Small intestine (tissue), 7 donors: ENCODE measurements around the gene LIPJ. TPM values are rescaled to one million over a fixed set of nuclear protein-coding genes. Genes with fewer than 3 reads are reported as not detected.

ENCODE experiments used
- DNase-seq, 2 donors: peaks; one replicate each; pipeline versions ENCODE4 v3.0.0 to v3.0.0-alpha.2; 2013
- FAIRE-seq: peaks from 2 replicates; lab custom pipeline; 2012; peaks lifted over from hg19 to GRCh38; lab: Jason Lieb, UNC
- H3K27ac ChIP-seq, 3 donors: one replicate each; pipeline ENCODE4 v1.5.1; 2013; ENCODE audit warnings: low read length in 2 of 3, mild to moderate bottlenecking in 2 of 3, control low read depth in 1 of 3, inconsistent platforms in 1 of 3, low read depth in 1 of 3, moderate library complexity in 1 of 3
- H3K27me3 ChIP-seq, 3 donors: one replicate each; pipeline ENCODE4 v1.6.1; 2013; ENCODE audit warnings: low read length in 3 of 3, inconsistent platforms in 1 of 3; ENCODE audit not compliant: control insufficient read depth in 3 of 3, insufficient read depth in 3 of 3
- H3K36me3 ChIP-seq, 3 donors: one replicate each; pipeline ENCODE4 v1.6.1; 2013; ENCODE audit warnings: low read length in 3 of 3, inconsistent platforms in 1 of 3, low read depth in 1 of 3, mild to moderate bottlenecking in 1 of 3, moderate library complexity in 1 of 3; ENCODE audit not compliant: control insufficient read depth in 3 of 3, insufficient read depth in 2 of 3
- H3K4me1 ChIP-seq, 3 donors: one replicate each; pipeline ENCODE4 v1.6.1; 2013; ENCODE audit warnings: low read length in 2 of 3, inconsistent platforms in 1 of 3, low read depth in 1 of 3, mild to moderate bottlenecking in 1 of 3, moderate library complexity in 1 of 3; ENCODE audit not compliant: control insufficient read depth in 3 of 3, insufficient read depth in 2 of 3
- H3K4me3 ChIP-seq, 3 donors: one replicate each; pipeline ENCODE4 v1.5.1; 2013; ENCODE audit warnings: low read length in 3 of 3, control low read depth in 1 of 3, inconsistent platforms in 1 of 3, low read depth in 1 of 3, mild to moderate bottlenecking in 1 of 3, moderate library complexity in 1 of 3
- H3K9me3 ChIP-seq, 2 donors: one replicate each; pipeline ENCODE4 v1.6.1; 2013; ENCODE audit warnings: low read depth in 1 of 2, low read length in 1 of 2; ENCODE audit not compliant: control insufficient read depth in 2 of 2, insufficient read depth in 1 of 2
- WGBS, 3 donors: extraction: QIAGEN DNeasy Blood & Tissue Kit; methylation state at CpG; one replicate each; pipeline ENCODE4 v1.1.7; 2013; 5-methylcytosine and 5-hydroxymethylcytosine counted together
- polyA plus RNA-seq, 4 donors: library from polyadenylated mRNA; stranded (reverse) in 3 of 4; unstranded in 1 of 4; fragments of 200-250 nt in 3 of 4; fragments of 120-200 nt in 1 of 4; gene quantifications; one replicate each; pipeline versions ENCODE4 v1.2.1 to v1.2.3, GENCODE V29; 2013
- donor health status: healthy with polysubstance abuse.
- donor health status: control.
- donor health status: control.
- donor health status: Bipolar disorder and iron deficiency.
- donor health status: healthy.

Gene LIPJ
- polyA plus RNA-seq, 4 donors = 0.10 to 0.31 TPM; not detected in 2

- DNase-seq (no peak), FAIRE-seq (no peak)
- Histone ChIP-seq H3K9me3 (peaks cover 0 to 2% of the 10 kb centered on the region in 2 donors), H3K27me3 (no peaks in the 10 kb centered on the region), H3K36me3 (peaks cover 0 to 2% (median 0%) of the 10 kb centered on the region in 3 donors), H3K27ac (peak overlapping the region; percentile 88 to 95 (median 91)), H3K4me1 (no peaks in the 10 kb centered on the region), H3K4me3 (peak overlapping the region; percentile 57 to 90 (median 69))
- 4 to 12% (median 5%) methylated on average over 4 of the region's 4 CpGs for WGBS, 3 donors
Measured at GRCh38 chr10:88582411-88582805, 4.2 kb upstream of the LIPJ start.

- H3K4me1 ChIP-seq = no peaks in the 10 kb centered on the region
- peaks cover 0 to 2% (median 0%) of the 10 kb centered on the region in 3 donors for H3K36me3 ChIP-seq
- H3K9me3 ChIP-seq = peaks cover 0 to 2% of the 10 kb centered on the region in 2 donors
- FAIRE-seq (no peak), DNase-seq (peak; percentile 72 to 89)
- 2 to 3% (median 2%) methylated on average over 60 to 63 of the region's 63 CpGs for WGBS, 3 donors
- H3K27ac ChIP-seq = peak within 1 kb of the TSS; percentile 88 to 95 (median 91)
- no peaks in the 10 kb centered on the region for H3K27me3 ChIP-seq
- peak within 1 kb of the TSS; percentile 57 to 90 (median 69) for H3K4me3 ChIP-seq
Measured at GRCh38 chr10:88582806-88583583, 3.6 kb upstream of the LIPJ start, which contains the start of gene RNLS. RNLS (minus strand) TSS chr10:88583318.

- peaks cover 0 to 2% (median 0%) of the 10 kb centered on the region in 3 donors for H3K36me3 ChIP-seq
- DNase-seq = no peak
- H3K27ac ChIP-seq = peak overlapping the region; percentile 88 to 95 (median 91)
- H3K4me3 ChIP-seq = peak overlapping the region; percentile 57 to 90 (median 69)
- H3K9me3 ChIP-seq = peaks cover 0 to 2% of the 10 kb centered on the region in 2 donors
- no peaks in the 10 kb centered on the region for H3K27me3 ChIP-seq
- no peak for FAIRE-seq
- 52 to 62% (median 58%) methylated on average over 7 of the region's 7 CpGs for WGBS, 3 donors
- H3K4me1 ChIP-seq = no peaks in the 10 kb centered on the region
Measured at GRCh38 chr10:88583584-88583957, 3.0 kb upstream of the LIPJ start.

- WGBS, 3 donors = 60 to 77% (median 77%) methylated on average over 1 of the region's 1 CpG
- Histone ChIP-seq H3K4me1 (no peaks in the 10 kb centered on the region), H3K9me3 (no peaks in the 10 kb centered on the region), H3K4me3 (no peak overlapping the region), H3K27ac (no peak overlapping the region), H3K36me3 (no peaks in the 10 kb centered on the region), H3K27me3 (no peaks in the 10 kb centered on the region)
- FAIRE-seq (no peak), DNase-seq (no peak)
Measured at GRCh38 chr10:88592381-88592780, 5.8 kb downstream of the LIPJ start.

DNA sequence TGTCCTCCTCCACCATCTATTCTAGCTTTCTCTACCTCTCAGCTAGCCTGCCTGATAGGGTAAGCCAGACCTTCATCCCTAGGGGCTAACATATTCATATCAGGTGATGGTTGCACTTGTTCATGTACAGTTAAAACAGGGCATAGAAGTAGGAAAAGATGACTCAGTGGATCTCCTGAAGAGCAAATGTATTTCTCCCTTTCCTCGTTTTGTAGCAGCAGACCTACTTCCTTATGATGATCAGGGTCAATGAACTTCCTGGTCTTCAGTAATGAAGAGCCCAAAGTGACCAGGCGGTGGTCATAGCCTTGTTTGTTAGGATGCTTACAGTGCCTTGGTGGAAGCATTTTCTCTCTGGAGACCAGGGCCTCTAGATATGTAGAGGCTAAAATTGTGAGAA is 6.3 kb downstream of the LIPJ start:
- no peak overlapping the region for H3K4me3 ChIP-seq
- H3K27me3 ChIP-seq = no peaks in the 10 kb centered on the region
- H3K27ac ChIP-seq = no peak overlapping the region
- H3K4me1 ChIP-seq = no peaks in the 10 kb centered on the region
- FAIRE-seq (no peak), DNase-seq (no peak)
- no peaks in the 10 kb centered on the region for H3K9me3 ChIP-seq
- no peaks in the 10 kb centered on the region for H3K36me3 ChIP-seq
- WGBS, 3 donors = 76 to 81% (median 76%) methylated on average over 2 of the region's 2 CpGs

GRCh38 chr10:88594482-88594881 is 7.9 kb downstream of the LIPJ start:
- no peak overlapping the region for H3K27ac ChIP-seq
- no peaks in the 10 kb centered on the region for H3K36me3 ChIP-seq
- H3K9me3 ChIP-seq = no peaks in the 10 kb centered on the region
- whole genome bisulfite sequencing, 3 donors = 94 to 96% (median 94%) methylated on average over 1 of the region's 1 CpG
- no peak for DNase-seq
- no peaks in the 10 kb centered on the region for H3K4me1 ChIP-seq
- no peak for FAIRE-seq
- H3K27me3 ChIP-seq = no peaks in the 10 kb centered on the region
- H3K4me3 ChIP-seq = no peak overlapping the region

GRCh38 chr10:88598055-88598454 is 11.5 kb downstream of the LIPJ start:
- Histone ChIP-seq H3K4me3 (no peak overlapping the region), H3K27ac (no peak overlapping the region), H3K36me3 (no peaks in the 10 kb centered on the region), H3K4me1 (no peaks in the 10 kb centered on the region), H3K27me3 (no peaks in the 10 kb centered on the region), H3K9me3 (peaks cover 0 to 6% of the 10 kb centered on the region in 2 donors)
- no peak for FAIRE-seq
- peak in 1 of 2 donors; percentile 11 for DNase-seq
- 69 to 91% (median 84%) methylated on average over 1 of the region's 1 CpG for WGBS, 3 donors

GRCh38 chr10:88608052-88608732 is 21.6 kb downstream of the LIPJ start:
- Histone ChIP-seq H3K27ac (no peak overlapping the region), H3K27me3 (peaks cover 0 to 3% (median 0%) of the 10 kb centered on the region in 3 donors), H3K4me3 (no peak overlapping the region), H3K4me1 (no peaks in the 10 kb centered on the region), H3K9me3 (no peaks in the 10 kb centered on the region), H3K36me3 (no peaks in the 10 kb centered on the region)
- 81 to 86% (median 85%) methylated on average over 6 of the region's 6 CpGs for WGBS, 3 donors
- DNase-seq (no peak), FAIRE-seq (no peak)
